Epithelial cell of proximal tubule (primary cell): ENCODE data around the gene MFSD6L. TPM values are rescaled to one million over a fixed set of nuclear protein-coding genes. Genes with fewer than 3 reads are reported as not detected.

Source experiments
- DNase-seq: peaks from one replicate; pipeline ENCODE4 v3.0.0-alpha.2; 2011; ENCODE audit warnings: low read depth
- H3K4me3 ChIP-seq: 2 replicates; pipeline ENCODE4 v1.5.1; 2011; ENCODE audit warnings: low read depth, mild to moderate bottlenecking, low read length
- total RNA-seq: library from RNA; depleted of rRNA; stranded (reverse); fragments of >200 nt; gene quantifications from 2 replicates; pipeline ENCODE4 v1.2.3, GENCODE V29; 2015
- TF ChIP-seq, protein P1 (sequence below): conservative IDR thresholded peaks from 2 replicates; pipeline ENCODE4 v1.5.1; 2012; ENCODE audit warnings: low read depth, mild to moderate bottlenecking, low read length

The MFSD6L gene
- total RNA-seq, 1 donor from 2014 or later, result not detected

GRCh38 chr17:8839410-8839935, 40.3 kb upstream of the MFSD6L start:
- TF ChIP-seq, protein P1, sequence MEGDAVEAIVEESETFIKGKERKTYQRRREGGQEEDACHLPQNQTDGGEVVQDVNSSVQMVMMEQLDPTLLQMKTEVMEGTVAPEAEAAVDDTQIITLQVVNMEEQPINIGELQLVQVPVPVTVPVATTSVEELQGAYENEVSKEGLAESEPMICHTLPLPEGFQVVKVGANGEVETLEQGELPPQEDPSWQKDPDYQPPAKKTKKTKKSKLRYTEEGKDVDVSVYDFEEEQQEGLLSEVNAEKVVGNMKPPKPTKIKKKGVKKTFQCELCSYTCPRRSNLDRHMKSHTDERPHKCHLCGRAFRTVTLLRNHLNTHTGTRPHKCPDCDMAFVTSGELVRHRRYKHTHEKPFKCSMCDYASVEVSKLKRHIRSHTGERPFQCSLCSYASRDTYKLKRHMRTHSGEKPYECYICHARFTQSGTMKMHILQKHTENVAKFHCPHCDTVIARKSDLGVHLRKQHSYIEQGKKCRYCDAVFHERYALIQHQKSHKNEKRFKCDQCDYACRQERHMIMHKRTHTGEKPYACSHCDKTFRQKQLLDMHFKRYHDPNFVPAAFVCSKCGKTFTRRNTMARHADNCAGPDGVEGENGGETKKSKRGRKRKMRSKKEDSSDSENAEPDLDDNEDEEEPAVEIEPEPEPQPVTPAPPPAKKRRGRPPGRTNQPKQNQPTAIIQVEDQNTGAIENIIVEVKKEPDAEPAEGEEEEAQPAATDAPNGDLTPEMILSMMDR, result no peak
- DNase-seq, result no peak
- no peak overlapping the region for H3K4me3 ChIP-seq

- no peak for DNase-seq
- H3K4me3 ChIP-seq, result no peak overlapping the region
- TF ChIP-seq, protein P1, result no peak
Measured at GRCh38 chr17:8838551-8839095, 39.5 kb upstream of the MFSD6L start.

DNA sequence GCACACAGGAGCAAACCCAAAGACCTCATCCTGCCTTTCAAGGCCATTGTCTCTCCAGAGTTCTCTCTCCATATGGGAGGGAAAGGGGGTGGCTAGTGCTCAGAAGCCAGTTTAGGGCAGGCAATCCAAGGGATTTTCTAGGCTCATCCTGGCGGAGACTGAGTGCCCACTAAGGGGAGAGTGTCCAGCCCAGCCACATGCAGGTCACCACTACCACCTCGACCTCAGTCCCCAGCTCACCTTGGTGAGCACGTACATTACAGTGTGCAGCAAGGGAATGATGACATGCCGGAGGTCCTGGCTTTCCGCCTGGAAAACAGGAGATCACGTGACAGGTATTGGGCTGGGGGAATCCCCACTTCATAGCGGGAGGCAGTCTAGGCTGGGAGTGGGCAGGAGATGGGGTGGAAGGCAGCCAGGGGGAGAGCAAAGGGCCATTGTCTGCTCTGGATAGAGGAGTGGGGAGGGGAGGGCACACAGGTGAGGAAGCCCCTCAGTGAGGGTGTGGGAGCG, 38.5 kb upstream of the MFSD6L start:
- TF ChIP-seq, protein P1, result no peak
- DNase-seq, result no peak
- no peak overlapping the region for H3K4me3 ChIP-seq

GRCh38 chr17:8836821-8837562, 37.8 kb upstream of the MFSD6L start:
- DNase-seq, result no peak
- TF ChIP-seq, protein P1, result no peak
- no peak overlapping the region for H3K4me3 ChIP-seq

DNA sequence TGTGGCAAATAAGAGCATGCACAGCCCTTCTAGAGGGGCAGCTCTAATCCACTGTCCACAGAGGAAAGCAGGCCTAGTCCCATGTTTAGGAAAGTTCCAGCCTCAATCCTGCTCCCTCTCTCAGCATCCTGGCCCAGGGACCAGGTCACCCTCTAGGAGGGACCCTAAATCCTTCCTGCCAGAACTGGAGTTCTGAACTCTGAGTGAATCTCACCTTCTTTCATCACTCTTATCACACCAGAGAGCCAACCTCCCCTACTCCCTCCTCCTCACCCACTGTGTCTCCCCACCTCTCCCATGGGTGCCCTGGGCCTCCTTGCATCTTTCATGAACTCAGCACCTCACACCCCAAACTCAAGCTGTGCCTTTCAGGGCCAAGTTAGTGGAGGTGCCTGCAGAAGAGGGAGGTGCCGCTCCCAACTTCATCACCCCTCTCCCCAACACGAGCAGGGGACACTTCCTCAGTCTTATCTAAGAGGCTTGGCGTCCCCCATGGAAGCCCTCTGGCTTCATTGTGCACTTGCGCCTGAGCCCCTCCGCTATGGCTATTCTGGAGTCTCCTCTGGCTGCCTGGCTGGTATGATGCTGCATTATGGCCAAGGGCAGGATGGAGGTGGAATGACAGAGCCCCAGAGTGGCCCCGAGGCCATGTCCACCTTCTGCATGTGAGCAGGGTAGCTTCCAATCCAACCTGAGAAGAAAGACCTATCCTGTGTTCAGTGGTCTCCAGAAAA, 36.6 kb upstream of the MFSD6L start:
- no peak for DNase-seq
- no peak overlapping the region for H3K4me3 ChIP-seq
- TF ChIP-seq, protein P1, result no peak

DNA sequence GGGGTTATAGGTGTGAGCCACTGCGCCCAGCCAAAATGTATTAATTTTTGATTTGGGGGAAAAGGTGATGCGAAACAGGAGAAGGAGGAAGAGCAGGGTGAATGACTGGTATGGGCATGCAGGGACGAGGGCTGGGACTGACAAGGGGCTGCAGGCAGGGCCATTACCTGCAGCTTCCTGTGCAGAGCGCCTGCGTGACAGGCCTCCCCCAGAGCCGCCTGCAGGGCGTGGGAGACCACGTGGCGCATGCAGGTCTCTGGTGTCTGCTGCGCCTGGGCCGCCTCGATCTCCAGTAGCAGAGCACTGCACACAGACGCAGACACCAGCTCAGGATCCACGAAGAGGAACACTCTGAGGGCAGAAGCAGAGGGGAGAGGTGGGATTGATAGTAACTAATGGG, 35.9 kb upstream of the MFSD6L start:
- no peak for DNase-seq
- TF ChIP-seq, protein P1, result no peak
- H3K4me3 ChIP-seq, result no peak overlapping the region
